NOMO-1 treated with DMSO at 0.1 percent for 48 hours (cell line): ENCODE data around the gene NCKAP5.

Experiments
- DNase-seq: peaks from one replicate; lab custom pipeline; 2025; ENCODE audit not compliant: unreplicated experiment; lab: John Stamatoyannopoulos, UW

The NCKAP5 gene

GRCh38 chr2:132790207-132790785 lies 778.0 kb downstream of the NCKAP5 start:
- no peak for DNase-seq

DNA sequence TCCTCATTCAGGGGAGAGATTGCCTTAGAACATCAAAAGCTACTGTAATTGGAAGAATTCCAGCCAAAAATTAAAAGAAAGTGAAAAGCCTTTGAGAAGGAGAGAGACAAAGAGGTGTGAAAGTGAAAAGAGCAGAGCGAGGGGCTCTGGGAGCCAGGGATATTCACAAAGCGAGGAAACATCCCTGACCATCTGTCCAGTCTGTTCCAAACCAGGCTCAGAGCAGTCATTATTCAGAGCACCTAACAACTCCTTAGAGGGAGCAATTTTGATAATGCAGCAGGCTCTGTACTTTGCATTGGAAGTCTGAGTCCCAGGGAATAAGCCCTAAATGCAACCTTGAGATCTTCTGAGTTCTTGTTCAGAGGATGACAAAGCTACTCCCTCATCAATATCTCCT lies 779.2 kb downstream of the NCKAP5 start:
- DNase-seq, result no peak

GRCh38 chr2:132788310-132788838 lies 779.9 kb downstream of the NCKAP5 start:
- DNase-seq, result no peak

DNA sequence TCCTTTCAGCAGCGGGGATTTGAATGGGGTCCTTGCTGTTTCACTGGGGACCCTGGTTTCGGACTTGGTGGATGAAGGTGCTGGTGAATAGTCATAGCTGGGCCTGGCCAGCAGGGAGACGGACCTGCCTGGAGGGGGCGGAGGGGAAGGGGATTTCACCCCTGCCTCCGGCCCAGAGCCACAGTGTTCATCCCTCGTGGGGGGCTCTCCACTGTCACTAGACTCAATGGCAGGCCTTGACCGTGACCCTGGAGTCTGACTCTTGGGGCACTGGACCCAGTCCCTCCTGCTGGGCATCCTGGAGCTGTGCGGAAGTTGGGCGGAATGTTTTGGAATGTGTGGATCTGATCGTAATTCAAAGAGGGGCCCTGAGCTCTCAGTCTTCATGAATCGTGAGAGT lies 784.4 kb downstream of the NCKAP5 start:
- DNase-seq, result no peak

DNA sequence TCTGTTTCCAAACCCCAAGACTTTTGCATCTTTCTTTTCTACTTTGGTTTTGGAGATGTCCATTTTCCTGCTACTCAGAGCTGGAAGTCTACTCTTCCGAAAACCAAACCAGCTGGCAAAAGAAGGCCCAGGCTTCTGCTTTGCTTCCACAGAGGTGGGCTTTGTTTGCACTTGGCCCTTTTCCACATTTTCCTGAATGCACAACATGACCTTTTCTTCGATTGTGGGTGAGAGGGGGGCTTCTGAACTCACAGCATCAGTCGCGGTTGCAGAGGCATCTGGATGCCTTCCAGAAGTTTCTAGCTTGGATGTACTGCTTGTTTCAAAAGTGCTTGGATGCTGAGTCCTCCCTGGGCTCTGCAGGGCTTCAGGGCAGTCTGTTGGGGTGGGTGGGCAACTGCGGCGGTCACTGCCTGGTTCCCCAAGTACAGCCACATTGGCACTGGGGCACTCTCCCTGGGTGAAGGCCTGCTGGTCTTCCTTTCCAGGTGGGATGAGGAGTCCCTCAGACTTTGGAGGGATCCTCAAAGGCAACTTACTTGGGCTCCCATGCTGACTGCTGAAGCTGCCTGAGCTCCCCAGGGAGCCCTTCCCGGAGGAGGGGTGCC lies 786.0 kb downstream of the NCKAP5 start:
- DNase-seq, result no peak

DNA sequence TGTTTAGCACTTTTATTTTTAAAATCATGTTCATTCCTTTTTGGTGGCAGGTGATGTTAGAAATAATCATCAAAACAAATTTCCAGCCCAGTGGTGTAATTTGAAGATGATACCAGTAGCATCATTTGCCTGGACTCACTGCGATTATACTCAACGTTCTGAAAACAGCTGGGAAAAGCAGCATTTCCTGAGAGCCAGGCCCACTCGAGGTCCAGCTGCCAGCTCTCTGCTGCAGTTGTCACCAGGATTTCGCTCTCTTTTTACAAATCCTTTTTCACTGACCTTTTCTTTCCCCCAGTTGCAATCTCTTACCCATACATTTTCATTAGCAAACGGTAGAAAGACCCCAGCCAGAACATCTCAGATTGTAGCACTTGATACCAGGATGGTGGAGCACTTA lies 787.6 kb downstream of the NCKAP5 start:
- no peak for DNase-seq

- DNase-seq, result no peak
These were observed 789.0 kb downstream of the NCKAP5 start for GRCh38 chr2:132779206-132779721.

DNA sequence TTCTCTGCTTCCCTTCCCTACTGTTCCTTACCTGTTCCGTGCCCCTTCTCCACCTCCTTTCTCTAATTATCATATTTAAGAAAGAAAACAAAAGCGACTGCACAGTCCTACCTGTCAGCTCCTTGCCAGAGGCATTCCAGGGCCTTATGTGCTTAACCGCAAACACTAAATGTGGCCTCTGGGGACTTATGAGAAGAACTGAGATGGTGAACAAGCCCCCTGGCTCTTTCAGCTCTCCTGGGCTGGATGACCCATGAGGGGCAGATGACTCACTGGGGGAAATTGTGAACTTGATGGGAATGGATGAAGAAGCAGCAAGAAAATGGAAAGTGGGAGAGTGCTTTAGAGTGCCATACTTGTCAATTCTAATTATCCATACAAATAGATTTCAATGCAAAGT lies 792.0 kb downstream of the NCKAP5 start:
- DNase-seq, result no peak

DNA sequence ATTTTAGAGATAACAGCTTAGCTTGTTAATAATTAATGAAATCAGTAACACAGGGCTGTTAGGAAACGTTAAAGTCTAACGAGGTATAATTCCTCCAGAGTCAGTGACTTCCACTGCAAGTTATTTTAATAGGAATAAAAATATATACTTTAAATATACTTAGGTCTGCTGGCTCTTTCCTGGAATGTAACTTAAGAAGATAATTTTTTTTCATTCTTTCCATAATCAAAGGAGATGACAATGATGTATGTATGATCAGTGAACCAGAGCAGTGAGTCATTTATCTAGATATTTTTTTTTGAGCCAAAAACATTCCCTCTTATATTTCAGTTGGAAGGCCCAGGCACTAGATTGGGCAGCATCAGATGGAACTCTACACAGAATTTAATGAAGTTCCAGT lies 794.1 kb downstream of the NCKAP5 start:
- DNase-seq, result no peak

DNA sequence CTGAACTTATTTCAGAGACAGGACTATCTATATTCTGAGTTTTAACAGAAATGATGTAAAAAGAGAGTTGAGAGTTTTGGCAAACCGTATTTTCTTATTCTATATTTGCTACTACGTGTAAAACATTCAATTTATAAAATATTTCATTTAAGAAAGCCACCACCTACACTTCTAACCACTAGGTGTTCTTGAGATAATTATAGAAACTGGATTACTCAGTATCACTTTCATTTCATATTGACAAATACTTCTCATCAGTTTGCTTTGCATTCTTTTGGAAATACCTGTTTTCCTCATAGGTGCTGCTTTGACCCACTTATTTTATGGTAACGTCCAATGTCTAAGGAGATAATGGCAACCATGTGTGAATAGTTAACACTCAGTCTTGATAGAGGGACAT lies 794.9 kb downstream of the NCKAP5 start:
- DNase-seq, result no peak

DNA sequence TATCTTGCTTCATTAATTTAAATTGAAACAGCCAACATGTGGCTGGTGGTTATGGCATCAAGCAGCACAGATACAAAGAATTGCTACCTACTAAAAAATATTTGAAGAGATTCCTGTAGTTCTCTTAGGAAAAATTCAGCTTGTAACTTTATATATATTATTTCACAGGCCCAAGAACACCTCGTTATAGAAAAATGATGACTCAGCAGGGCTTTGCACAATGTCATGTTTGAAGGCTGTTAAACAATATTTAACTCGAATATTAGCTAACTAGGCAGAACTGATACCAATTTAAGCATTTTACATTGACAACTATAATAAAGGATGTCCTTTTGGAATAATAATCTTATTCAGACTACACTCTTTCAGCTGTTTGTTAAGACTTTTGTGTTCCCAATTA lies 795.9 kb downstream of the NCKAP5 start:
- DNase-seq, result no peak

DNA sequence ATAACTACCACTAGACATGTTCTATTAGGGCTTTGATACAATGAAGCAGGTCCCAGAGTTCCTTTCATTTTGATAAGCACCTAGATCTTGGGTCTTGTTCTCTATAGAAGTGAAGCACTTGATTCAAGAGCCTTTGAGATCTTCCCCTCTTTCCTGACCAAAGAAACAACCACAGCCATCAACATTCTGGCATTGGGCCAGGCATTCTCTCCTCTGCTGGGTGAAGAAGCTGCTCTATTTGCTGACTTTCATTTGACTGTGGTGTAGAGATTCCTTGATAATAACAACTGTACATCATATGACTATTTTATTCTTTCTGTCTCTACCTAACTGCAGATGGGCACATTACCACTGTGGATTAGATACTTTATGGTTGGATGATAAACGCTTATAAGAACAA lies 801.7 kb downstream of the NCKAP5 start:
- no peak for DNase-seq

DNA sequence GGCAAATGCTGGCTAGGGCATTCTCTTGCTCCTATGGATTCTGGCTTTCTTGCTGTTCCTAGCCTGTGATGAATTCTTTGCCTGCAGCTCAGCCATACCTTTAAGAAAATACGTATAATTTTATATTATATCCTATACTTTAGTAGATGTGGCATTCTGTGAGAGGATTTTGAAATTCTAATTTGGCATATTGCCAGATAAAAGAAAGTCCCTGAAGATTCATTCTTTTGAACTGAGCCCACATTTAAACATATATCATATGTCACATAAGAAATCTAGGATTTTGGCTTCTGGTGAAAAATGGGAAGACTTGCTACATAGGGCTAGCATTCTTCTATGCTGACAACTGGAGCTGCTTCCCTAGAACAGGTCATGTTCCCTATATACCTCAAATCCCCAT lies 806.8 kb downstream of the NCKAP5 start:
- no peak for DNase-seq

DNA sequence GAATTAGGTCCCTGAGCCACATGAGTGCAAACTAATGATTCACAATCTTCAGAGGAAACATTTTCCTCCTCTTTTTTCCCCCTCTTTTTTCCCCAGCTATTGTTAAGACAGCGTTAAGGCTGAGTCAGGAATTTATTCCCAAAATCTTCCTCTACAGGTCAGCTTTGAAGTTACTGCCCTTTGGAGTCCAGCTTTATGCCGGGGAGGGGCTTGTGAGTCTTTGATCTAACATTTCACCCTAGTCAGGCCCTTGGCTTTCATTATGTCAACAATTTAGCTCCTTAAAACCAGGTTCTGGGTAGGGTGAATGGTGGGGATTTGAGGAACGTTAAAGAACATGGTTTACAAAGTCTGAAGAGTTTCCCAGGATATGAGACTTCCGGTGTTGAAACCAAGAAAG lies 807.3 kb downstream of the NCKAP5 start:
- no peak for DNase-seq

GRCh38 chr2:132760405-132760804 lies 807.9 kb downstream of the NCKAP5 start:
- no peak for DNase-seq

DNA sequence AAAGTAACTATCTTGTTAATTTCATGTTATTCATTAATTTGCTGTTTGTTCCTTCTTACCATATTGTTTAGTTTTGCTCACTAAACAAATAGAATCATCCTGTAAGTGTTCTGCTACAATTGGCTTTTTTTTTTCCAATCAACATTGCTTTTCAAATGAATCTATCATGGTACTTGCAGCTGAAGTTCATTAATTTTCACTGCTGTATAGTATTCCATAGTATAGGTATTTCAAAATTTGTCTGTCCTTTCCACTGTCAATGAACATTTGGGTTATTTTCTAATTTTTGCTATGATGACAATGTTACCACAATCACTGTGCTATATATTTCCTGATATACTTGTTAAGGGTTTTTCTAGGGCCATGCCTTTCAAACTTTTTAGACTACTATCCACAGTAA lies 809.3 kb downstream of the NCKAP5 start:
- no peak for DNase-seq

GRCh38 chr2:132757676-132758075 lies 810.6 kb downstream of the NCKAP5 start:
- DNase-seq, result no peak

DNA sequence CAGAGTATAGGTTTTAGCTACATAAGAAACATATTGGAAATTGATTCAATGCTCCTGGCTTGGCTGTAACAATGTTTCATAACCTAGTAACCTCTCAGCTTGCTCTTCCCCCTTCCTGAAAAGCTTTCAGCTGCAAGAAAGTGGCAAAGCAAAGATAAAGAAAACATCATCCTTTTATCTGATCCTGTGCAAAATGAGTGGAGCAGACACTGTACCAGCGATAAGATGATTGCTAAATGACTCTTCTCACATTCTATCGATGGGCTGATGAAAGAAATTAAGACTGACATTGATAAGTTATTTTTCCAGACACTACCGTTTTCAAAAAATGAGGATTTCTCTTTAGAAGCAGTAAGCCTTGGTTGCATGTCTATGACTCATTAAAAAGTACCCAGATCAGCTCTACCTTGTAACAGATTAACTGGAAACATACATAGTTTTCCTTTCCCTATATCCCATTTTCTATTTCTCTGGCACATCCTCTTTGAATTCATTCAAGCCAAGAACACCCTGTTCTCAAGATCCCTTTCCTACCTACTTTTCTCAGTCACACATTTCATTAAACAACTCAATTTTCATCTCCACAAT lies 811.2 kb downstream of the NCKAP5 start:
- DNase-seq, result no peak

DNA sequence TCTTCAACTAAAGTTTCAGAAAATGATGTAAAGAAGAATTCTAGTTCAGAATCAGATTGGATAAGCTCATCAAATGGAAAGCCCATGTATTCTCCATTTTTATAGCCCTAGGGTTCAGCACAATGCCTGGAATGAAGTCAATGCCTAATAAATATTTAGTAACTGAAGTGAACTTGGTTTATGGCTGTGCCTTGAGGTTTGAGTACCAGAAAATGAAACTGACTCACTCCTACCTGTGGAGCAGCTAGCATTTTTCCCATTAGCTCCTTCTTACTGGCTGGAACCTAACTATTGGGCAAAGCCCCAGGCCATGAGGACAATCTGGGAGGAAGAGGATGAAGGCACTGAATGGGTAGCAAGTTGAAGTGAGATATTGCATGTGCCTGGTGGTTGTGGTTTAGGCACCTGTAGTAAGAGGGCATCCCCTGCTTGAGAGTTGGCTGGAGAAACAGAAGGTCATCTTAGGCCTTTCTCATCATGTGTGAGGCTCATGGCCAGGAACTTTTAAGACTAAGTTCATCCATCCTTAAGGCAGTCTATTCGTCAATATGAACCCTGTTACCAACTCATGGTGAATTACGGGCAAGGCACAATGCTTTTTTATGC lies 813.3 kb downstream of the NCKAP5 start:
- no peak for DNase-seq

- no peak for DNase-seq
These were observed 813.9 kb downstream of the NCKAP5 start for GRCh38 chr2:132754392-132754791.

DNA sequence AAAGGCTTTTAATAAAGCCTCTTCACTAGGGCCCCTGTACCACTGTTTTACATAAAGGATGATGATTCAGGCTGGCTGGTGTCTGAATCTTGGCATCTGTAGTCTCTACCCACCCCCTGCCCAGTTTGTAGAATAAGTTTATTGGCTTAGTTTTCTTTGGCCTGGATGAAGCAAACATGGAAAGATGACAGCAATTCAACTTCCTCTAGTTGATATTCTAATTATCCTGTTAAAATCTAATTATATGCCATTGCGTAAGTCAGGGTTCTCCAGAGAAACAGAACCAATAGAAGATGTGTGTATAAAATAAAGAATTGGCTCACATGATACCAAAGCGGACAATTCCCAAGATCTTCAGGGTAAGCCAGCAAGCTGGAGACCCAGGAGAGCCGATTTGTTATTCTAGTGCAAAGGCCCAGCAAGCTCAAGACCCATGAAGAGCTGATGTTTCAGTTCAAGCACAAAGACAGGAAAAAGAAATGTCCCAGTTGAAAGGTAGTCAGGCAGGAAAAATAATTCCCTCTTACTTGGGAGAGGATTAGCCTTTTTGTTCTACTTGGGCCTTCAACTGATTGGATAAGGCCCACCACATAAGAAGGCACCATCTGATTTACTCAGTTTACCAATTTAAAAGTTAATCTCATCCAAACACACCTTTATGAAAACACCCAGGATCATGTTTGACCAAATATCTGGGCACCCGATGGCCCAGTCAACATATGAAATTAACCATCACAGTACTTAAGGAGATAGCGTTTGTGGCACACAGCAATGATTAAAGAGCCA lies 815.6 kb downstream of the NCKAP5 start:
- DNase-seq, result no peak
